GM21423 (cell line): ENCODE data around the gene HTT.
A peak's percentile ranks its signal among the peaks of the same experiment; 100 is the strongest.
"Not testable (repeated sequence)": the region's sequence is repeated elsewhere in the genome, so short reads cannot be mapped to it uniquely, and the experiment has no call there.

Experiments
- ATAC-seq: cut with Tn5 transposase; IDR thresholded peaks from one replicate; pipeline ENCODE4 v1.9.1; 2021; ENCODE audit warnings: mild to moderate bottlenecking, moderate library complexity; ENCODE audit not compliant: unreplicated experiment

HTT gene

GRCh38 chr4:3044870-3045819 is 29.3 kb upstream of the HTT start:
- ATAC-seq: peak; percentile 24

GRCh38 chr4:3046162-3046561 is 28.3 kb upstream of the HTT start:
- ATAC-seq: no peak

- ATAC-seq: no peak
These were observed 27.9 kb upstream of the HTT start for GRCh38 chr4:3046623-3047022.

GRCh38 chr4:3047464-3048286 is 26.8 kb upstream of the HTT start:
- peak; percentile 87 for ATAC-seq

- not testable (repeated sequence) for ATAC-seq
These were observed 23.2 kb upstream of the HTT start for GRCh38 chr4:3051141-3051897.

- ATAC-seq: no peak
These were observed 20.2 kb upstream of the HTT start for GRCh38 chr4:3054169-3054759.

GRCh38 chr4:3059943-3060342 is 14.5 kb upstream of the HTT start:
- ATAC-seq: no peak

GRCh38 chr4:3060946-3061345 is 13.5 kb upstream of the HTT start:
- ATAC-seq: no peak

GRCh38 chr4:3062471-3062870 is 12.0 kb upstream of the HTT start:
- ATAC-seq: no peak

- no peak for ATAC-seq
These were observed 8.9 kb upstream of the HTT start for GRCh38 chr4:3065551-3065950.

- no peak for ATAC-seq
These were observed 7.6 kb upstream of the HTT start for GRCh38 chr4:3066836-3067400.

- ATAC-seq: no peak
These were observed 6.9 kb upstream of the HTT start for GRCh38 chr4:3067473-3068001.

- ATAC-seq: no peak
These were observed 4.8 kb upstream of the HTT start for GRCh38 chr4:3069661-3070199.

GRCh38 chr4:3070709-3071500 is 3.6 kb upstream of the HTT start:
- no peak for ATAC-seq

- ATAC-seq: no peak
These were observed 2.7 kb upstream of the HTT start for GRCh38 chr4:3071811-3072210.

- peak; percentile 32 for ATAC-seq
These were observed 1.1 kb upstream of the HTT start for GRCh38 chr4:3073158-3074077.

GRCh38 chr4:3074846-3075651 is 568 bp downstream of the HTT start:
- ATAC-seq: no peak
